HCT116 (cell line): ENCODE results near the gene FAM227A. TPM values are rescaled to one million over a fixed set of nuclear protein-coding genes. Genes with fewer than 3 reads are reported as not detected.
A peak's percentile ranks its signal among the peaks of the same experiment; 100 is the strongest.

Source experiments
- ATAC-seq: fragments of 200-7000 bp; cut with Tn5 transposase; 2 replicates; pipeline ENCODE4 v1.9.1; 2020; ENCODE audit warnings: mild to moderate bottlenecking, moderate library complexity
- BruUV-seq: library from RNA; stranded (reverse); fragments of 400-500 nt; replicated peaks from 2 replicates; lab custom pipeline; 2021; lab: Mats Ljungman, UMichigan
- CTCF ChIA-PET: fragments of 300-600 bp; sonication (Branson Sonifier 250); formaldehyde crosslinking; loops from one replicate; lab custom pipeline; 2021; ENCODE audit warnings: antibody characterized with exemption; lab: Charles Lee
- POLR2A ChIA-PET: fragments of 300-600, 350-600 bp; sonication (Branson Sonifier 250); formaldehyde crosslinking; loops from one replicate; lab custom pipeline; 2021; ENCODE audit warnings: antibody characterized with exemption; lab: Charles Lee
- RAD21 ChIA-PET, 2 experiments: fragments of 300-600 bp; sonication (Branson Sonifier 250); formaldehyde crosslinking; loops; one replicate each; lab custom pipeline; 2023; ENCODE audit warnings: low total read pairs in 2 of 2; ENCODE audit not compliant: uncharacterized antibody in 2 of 2, unreplicated experiment in 2 of 2, low non-redundant PET in 1 of 2; lab: Charles Lee
- DNase-seq: peaks from one replicate; pipeline ENCODE4 v3.0.0-alpha.2; 2010; ENCODE audit warnings: low read depth, low spot score
- H2AFZ ChIP-seq: fragments of 200-600 bp; shearing (Covaris generic), sonication (generic); 2 replicates; pipeline ENCODE4 v1.6.1; 2017; ENCODE audit warnings: low read depth, mixed run types, mixed read lengths, antibody characterized with exemption, low read length; ENCODE audit not compliant: poor library complexity, severe bottlenecking
- H3K27ac ChIP-seq: 2 replicates; pipeline ENCODE4 v1.5.1; 2012; ENCODE audit warnings: low read depth, low read length
- H3K27me3 ChIP-seq: fragments of 200-600 bp; sonication (generic); 2 replicates; pipeline ENCODE4 v1.6.1; 2016; ENCODE audit warnings: mixed run types, low read length, mixed read lengths; ENCODE audit not compliant: insufficient read depth
- H3K36me3 ChIP-seq, 2 experiments: fragments of 200-500 bp in 1 of 2; fragments of 200-600 bp in 1 of 2; sonication (Bioruptor generic) in 1 of 2; sonication (generic) in 1 of 2; 2 replicates each; pipeline versions ENCODE4 v1.5.1 to v1.6.1; 2014 to 2016; ENCODE audit warnings: low read length in 2 of 2, inconsistent platforms in 1 of 2, mixed read lengths in 1 of 2, mixed run types in 1 of 2; ENCODE audit not compliant: insufficient read depth in 2 of 2, control insufficient read depth in 1 of 2
- H3K4me1 ChIP-seq, 2 experiments: fragments of 200-600 bp in 1 of 2; sonication (generic) in 1 of 2; 2 replicates each; pipeline versions ENCODE4 v1.5.1 to v1.6.1; 2012 to 2017; ENCODE audit warnings: low read length in 2 of 2, inconsistent platforms in 1 of 2, mild to moderate bottlenecking in 1 of 2, mixed read lengths in 1 of 2, mixed run types in 1 of 2, moderate library complexity in 1 of 2; ENCODE audit not compliant: insufficient read depth in 2 of 2, control insufficient read depth in 1 of 2
- H3K4me2 ChIP-seq: fragments of 200-600 bp; sonication (generic); 2 replicates; pipeline ENCODE4 v1.6.1; 2017; ENCODE audit warnings: mixed run types, low read length, mixed read lengths
- H3K4me3 ChIP-seq, 2 experiments: fragments of 200-600 bp in 1 of 2; sonication (generic) in 1 of 2; replicated peaks in 1 of 2; 2 replicates each; pipeline ENCODE4 v1.5.1; 2011 to 2016; ENCODE audit warnings: low read length in 2 of 2, control low read depth in 1 of 2, low read depth in 1 of 2, mild to moderate bottlenecking in 1 of 2, mixed read lengths in 1 of 2, mixed run types in 1 of 2
- H3K79me2 ChIP-seq: fragments of 200-600 bp; sonication (generic); 2 replicates; pipeline ENCODE4 v1.6.1; 2017; ENCODE audit warnings: mild to moderate bottlenecking, mixed run types, low read length, moderate library complexity, mixed read lengths; ENCODE audit not compliant: insufficient read depth
- H3K9ac ChIP-seq: fragments of 200-600 bp; sonication (generic); 2 replicates; pipeline ENCODE4 v1.6.1; 2016; ENCODE audit warnings: low read length, mixed read lengths
- H3K9me2 ChIP-seq: fragments of 200-600 bp; sonication (generic), shearing (Covaris generic); 2 replicates; pipeline ENCODE4 v1.6.1; 2017; ENCODE audit warnings: mixed run types, mild to moderate bottlenecking, moderate library complexity; ENCODE audit not compliant: insufficient read depth
- H3K9me3 ChIP-seq, 2 experiments: fragments of 200-500 bp in 1 of 2; fragments of 200-600 bp in 1 of 2; sonication (Bioruptor generic) in 1 of 2; sonication (generic) in 1 of 2; 2 replicates each; pipeline ENCODE4 v1.6.1; 2014 to 2017; ENCODE audit warnings: low read length in 2 of 2, mixed read lengths in 2 of 2, inconsistent platforms in 1 of 2, low read depth in 1 of 2, mild to moderate bottlenecking in 1 of 2, mixed run types in 1 of 2, moderate library complexity in 1 of 2; ENCODE audit not compliant: control insufficient read depth in 1 of 2, insufficient read depth in 1 of 2
- H4K20me1 ChIP-seq: fragments of 200-600 bp; sonication (generic), shearing (Covaris generic); 2 replicates; pipeline ENCODE4 v1.6.1; 2017; ENCODE audit warnings: mixed run types, mild to moderate bottlenecking, moderate library complexity; ENCODE audit not compliant: insufficient read depth
- CBX3 ChIP-seq: IDR thresholded peaks from 2 replicates; pipeline ENCODE4 v1.6.1; 2012; ENCODE audit warnings: low read depth
- EGR1 ChIP-seq: IDR thresholded peaks from 2 replicates; pipeline ENCODE4 v1.6.1; 2012; ENCODE audit warnings: low read depth
- ELF1 ChIP-seq: IDR thresholded peaks from 2 replicates; pipeline ENCODE4 v1.6.1; 2012; ENCODE audit warnings: low read depth, borderline replicate concordance
- EZH2phosphoT487 ChIP-seq: fragments of 200-600 bp; IDR thresholded peaks from 2 replicates; pipeline ENCODE4 v1.6.1; 2018; ENCODE audit warnings: antibody characterized with exemption, borderline replicate concordance
- POLR2A ChIP-seq: IDR thresholded peaks from 2 replicates; pipeline ENCODE4 v1.7.0; 2011; ENCODE audit warnings: borderline replicate concordance; ENCODE audit not compliant: insufficient read depth, insufficient read length; ENCODE audit errors: extremely low read depth
- POLR2AphosphoS5 ChIP-seq: IDR thresholded peaks from 2 replicates; pipeline ENCODE4 v1.6.1; 2011; ENCODE audit warnings: mild to moderate bottlenecking, low read depth, low read length, moderate library complexity
- YY1 ChIP-seq: IDR thresholded peaks from 2 replicates; pipeline ENCODE4 v1.6.1; 2011; ENCODE audit warnings: low read length, low read depth, moderate library complexity, mild to moderate bottlenecking; ENCODE audit not compliant: insufficient replicate concordance; ENCODE audit errors: extremely low read depth
- intact Hi-C: fragments of 100-400 bp; cut with micrococcal nuclease; formaldehyde crosslinking; loops from 2 replicates; pipeline ENCODE4 v1.10.0; 2022
- total RNA-seq: library from RNA; stranded (reverse); gene quantifications from one replicate; pipeline ENCODE4 v1.2.1, GENCODE V29; 2021; ENCODE audit not compliant: unreplicated experiment
- TF ChIP-seq, protein P1 (sequence below): IDR thresholded peaks from 2 replicates; pipeline ENCODE4 v1.6.1; 2011; ENCODE audit warnings: mild to moderate bottlenecking, low read length, moderate library complexity; ENCODE audit not compliant: insufficient replicate concordance; ENCODE audit errors: extremely low read depth
- TF ChIP-seq, protein P2 (sequence below): IDR thresholded peaks from 2 replicates; pipeline ENCODE4 v1.6.1; 2012
- TF ChIP-seq, protein P3 (sequence below): IDR thresholded peaks from 2 replicates; pipeline ENCODE4 v1.6.1; 2012; ENCODE audit warnings: low read depth

Gene FAM227A
- total RNA-seq, 1 experiment from 2014 or later: 3.9 TPM

DNA sequence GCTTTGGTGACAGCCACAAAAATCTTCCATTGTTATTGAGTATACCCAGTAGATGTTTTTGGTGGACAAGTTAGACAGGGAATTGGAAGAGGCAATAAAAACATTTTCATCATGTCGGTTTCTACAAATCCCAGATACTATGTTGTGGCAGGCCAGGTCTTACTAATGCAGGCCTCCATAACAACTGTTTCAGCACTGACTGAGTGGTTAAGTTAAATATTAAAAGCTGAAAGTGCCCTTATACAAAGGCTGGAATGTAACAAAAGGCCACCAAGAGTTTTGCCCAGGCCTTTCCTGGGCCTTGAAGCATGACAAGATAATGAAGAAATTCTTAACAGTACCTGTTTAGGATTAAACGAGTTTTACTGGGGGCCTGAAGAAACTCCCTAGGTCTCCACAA is 115.5 kb downstream of the FAM227A start (continued):
- TF ChIP-seq, protein P1, sequence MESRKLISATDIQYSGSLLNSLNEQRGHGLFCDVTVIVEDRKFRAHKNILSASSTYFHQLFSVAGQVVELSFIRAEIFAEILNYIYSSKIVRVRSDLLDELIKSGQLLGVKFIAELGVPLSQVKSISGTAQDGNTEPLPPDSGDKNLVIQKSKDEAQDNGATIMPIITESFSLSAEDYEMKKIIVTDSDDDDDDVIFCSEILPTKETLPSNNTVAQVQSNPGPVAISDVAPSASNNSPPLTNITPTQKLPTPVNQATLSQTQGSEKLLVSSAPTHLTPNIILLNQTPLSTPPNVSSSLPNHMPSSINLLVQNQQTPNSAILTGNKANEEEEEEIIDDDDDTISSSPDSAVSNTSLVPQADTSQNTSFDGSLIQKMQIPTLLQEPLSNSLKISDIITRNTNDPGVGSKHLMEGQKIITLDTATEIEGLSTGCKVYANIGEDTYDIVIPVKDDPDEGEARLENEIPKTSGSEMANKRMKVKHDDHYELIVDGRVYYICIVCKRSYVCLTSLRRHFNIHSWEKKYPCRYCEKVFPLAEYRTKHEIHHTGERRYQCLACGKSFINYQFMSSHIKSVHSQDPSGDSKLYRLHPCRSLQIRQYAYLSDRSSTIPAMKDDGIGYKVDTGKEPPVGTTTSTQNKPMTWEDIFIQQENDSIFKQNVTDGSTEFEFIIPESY: no peak
- TF ChIP-seq POLR2A (no peak), ELF1 (no peak)
- TF ChIP-seq, all 23 proteins: peak for 0

DNA sequence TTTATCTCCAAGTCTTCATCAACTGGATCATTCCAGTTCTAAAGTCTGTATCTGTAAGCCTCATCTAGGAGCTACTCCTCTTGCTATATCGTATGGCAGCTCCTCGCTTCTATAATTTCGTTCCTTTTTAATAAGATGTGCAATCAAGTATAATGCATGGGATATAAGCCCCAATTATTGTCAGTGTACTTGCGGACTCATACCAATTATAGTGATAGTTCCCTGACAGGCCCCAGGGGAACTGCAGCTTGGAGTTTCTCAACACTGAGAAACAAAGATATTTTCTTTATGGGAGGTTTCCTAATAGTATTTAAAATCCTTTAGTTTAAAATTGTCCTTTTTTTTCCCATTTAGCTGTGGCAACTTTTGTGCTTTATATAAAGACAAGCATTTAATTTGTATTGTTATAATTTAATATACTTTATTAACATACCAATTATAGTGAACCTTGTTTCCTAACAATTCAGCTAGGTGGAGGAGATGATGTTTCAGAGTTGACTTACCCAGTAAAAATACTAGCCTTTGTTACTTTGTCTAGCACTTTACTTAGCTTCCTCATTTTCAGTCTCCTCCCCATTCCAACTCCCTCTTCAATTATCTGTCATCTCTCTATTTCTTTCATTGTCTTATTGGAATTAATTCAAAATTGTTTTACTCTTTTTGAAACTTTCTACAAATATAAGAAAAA is 124.8 kb downstream of the FAM227A start:
- H3K9ac ChIP-seq: no peak overlapping the region
- no peaks in the 10 kb centered on the region for H3K9me2 ChIP-seq
- BruUV-seq: no TSS peak
- no peak for ATAC-seq
- H2AFZ ChIP-seq: peak overlapping the region; percentile 56
- no peak for DNase-seq
- no peak overlapping the region for H3K4me2 ChIP-seq
- H4K20me1 ChIP-seq: no peaks in the 10 kb centered on the region
- POLR2A ChIA-PET: no interaction called here
- H3K4me1 ChIP-seq: no peaks in the 10 kb centered on the region
- no peaks in the 10 kb centered on the region for H3K36me3 ChIP-seq
- no peaks in the 10 kb centered on the region for H3K79me2 ChIP-seq
- no peak overlapping the region for H3K4me3 ChIP-seq
- intact Hi-C loops: no loop called here
- H3K27me3 ChIP-seq: no peaks in the 10 kb centered on the region
- no peak overlapping the region for H3K27ac ChIP-seq
- RAD21 ChIA-PET: no interaction called here
- H3K9me3 ChIP-seq: no peaks in the 10 kb centered on the region
- CTCF ChIA-PET: interaction anchor here (1.0 kb wide), 1 partner anchor 9 kb away, joined by 3 read pairs; no protein-coding TSS in a partner anchor
- TF ChIP-seq EZH2phosphoT487: no peak
- no peak for TF ChIP-seq EGR1
- TF ChIP-seq, protein P1: no peak
- no peak for TF ChIP-seq CBX3
- TF ChIP-seq YY1: no peak
- TF ChIP-seq, protein P2, sequence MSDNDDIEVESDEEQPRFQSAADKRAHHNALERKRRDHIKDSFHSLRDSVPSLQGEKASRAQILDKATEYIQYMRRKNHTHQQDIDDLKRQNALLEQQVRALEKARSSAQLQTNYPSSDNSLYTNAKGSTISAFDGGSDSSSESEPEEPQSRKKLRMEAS: no peak
- TF ChIP-seq, protein P3, sequence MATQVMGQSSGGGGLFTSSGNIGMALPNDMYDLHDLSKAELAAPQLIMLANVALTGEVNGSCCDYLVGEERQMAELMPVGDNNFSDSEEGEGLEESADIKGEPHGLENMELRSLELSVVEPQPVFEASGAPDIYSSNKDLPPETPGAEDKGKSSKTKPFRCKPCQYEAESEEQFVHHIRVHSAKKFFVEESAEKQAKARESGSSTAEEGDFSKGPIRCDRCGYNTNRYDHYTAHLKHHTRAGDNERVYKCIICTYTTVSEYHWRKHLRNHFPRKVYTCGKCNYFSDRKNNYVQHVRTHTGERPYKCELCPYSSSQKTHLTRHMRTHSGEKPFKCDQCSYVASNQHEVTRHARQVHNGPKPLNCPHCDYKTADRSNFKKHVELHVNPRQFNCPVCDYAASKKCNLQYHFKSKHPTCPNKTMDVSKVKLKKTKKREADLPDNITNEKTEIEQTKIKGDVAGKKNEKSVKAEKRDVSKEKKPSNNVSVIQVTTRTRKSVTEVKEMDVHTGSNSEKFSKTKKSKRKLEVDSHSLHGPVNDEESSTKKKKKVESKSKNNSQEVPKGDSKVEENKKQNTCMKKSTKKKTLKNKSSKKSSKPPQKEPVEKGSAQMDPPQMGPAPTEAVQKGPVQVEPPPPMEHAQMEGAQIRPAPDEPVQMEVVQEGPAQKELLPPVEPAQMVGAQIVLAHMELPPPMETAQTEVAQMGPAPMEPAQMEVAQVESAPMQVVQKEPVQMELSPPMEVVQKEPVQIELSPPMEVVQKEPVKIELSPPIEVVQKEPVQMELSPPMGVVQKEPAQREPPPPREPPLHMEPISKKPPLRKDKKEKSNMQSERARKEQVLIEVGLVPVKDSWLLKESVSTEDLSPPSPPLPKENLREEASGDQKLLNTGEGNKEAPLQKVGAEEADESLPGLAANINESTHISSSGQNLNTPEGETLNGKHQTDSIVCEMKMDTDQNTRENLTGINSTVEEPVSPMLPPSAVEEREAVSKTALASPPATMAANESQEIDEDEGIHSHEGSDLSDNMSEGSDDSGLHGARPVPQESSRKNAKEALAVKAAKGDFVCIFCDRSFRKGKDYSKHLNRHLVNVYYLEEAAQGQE: no peak
- TF ChIP-seq POLR2AphosphoS5: no peak
